WTC11 (cell line): ENCODE data around the gene LMO2.

Experiments used
- CTCF ChIP-seq: fragments of 200-600 bp; IDR thresholded peaks from 2 replicates; pipeline ENCODE4 v1.8.0; 2022; ENCODE audit warnings: antibody characterized with exemption
- TF ChIP-seq, protein P1 (sequence below): sonication (generic); formaldehyde crosslinking; IDR thresholded peaks from 2 replicates; pipeline ENCODE4 v1.8.1; 2023; ENCODE audit warnings: mild to moderate bottlenecking, missing genetic modification reagents, borderline replicate concordance

- TF ChIP-seq CTCF, result no peak
- TF ChIP-seq, protein P1, sequence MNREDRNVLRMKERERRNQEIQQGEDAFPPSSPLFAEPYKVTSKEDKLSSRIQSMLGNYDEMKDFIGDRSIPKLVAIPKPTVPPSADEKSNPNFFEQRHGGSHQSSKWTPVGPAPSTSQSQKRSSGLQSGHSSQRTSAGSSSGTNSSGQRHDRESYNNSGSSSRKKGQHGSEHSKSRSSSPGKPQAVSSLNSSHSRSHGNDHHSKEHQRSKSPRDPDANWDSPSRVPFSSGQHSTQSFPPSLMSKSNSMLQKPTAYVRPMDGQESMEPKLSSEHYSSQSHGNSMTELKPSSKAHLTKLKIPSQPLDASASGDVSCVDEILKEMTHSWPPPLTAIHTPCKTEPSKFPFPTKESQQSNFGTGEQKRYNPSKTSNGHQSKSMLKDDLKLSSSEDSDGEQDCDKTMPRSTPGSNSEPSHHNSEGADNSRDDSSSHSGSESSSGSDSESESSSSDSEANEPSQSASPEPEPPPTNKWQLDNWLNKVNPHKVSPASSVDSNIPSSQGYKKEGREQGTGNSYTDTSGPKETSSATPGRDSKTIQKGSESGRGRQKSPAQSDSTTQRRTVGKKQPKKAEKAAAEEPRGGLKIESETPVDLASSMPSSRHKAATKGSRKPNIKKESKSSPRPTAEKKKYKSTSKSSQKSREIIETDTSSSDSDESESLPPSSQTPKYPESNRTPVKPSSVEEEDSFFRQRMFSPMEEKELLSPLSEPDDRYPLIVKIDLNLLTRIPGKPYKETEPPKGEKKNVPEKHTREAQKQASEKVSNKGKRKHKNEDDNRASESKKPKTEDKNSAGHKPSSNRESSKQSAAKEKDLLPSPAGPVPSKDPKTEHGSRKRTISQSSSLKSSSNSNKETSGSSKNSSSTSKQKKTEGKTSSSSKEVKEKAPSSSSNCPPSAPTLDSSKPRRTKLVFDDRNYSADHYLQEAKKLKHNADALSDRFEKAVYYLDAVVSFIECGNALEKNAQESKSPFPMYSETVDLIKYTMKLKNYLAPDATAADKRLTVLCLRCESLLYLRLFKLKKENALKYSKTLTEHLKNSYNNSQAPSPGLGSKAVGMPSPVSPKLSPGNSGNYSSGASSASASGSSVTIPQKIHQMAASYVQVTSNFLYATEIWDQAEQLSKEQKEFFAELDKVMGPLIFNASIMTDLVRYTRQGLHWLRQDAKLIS (CRISPR knock-in tag), result no peak
Measured at GRCh38 chr11:33863418-33864172, 28.3 kb downstream of the LMO2 start.
